Right renal pelvis (tissue), 4 donors: ENCODE results near the gene HSPH1. TPM values are rescaled to one million over a fixed set of nuclear protein-coding genes. Genes with fewer than 3 reads are reported as not detected.
"Not testable (repeated sequence)": the region's sequence is repeated elsewhere in the genome, so short reads cannot be mapped to it uniquely, and the experiment has no call there.

ENCODE experiments used
- DNase-seq, 4 donors: peaks; one replicate each; pipeline ENCODE4 v3.0.0-alpha.2; 2013; ENCODE audit warnings: low read depth in 4 of 4, low spot score in 3 of 4, missing footprints in 1 of 4
- polyA plus RNA-seq, 4 donors: library from polyadenylated mRNA; unstranded; fragments of 120-200 nt; gene quantifications; one replicate each; pipeline ENCODE4 v1.2.1, GENCODE V29; 2013; ENCODE audit not compliant: insufficient read length in 4 of 4

Gene HSPH1
- polyA plus RNA-seq, 4 donors = 117 to 160 (median 129) TPM

DNA sequence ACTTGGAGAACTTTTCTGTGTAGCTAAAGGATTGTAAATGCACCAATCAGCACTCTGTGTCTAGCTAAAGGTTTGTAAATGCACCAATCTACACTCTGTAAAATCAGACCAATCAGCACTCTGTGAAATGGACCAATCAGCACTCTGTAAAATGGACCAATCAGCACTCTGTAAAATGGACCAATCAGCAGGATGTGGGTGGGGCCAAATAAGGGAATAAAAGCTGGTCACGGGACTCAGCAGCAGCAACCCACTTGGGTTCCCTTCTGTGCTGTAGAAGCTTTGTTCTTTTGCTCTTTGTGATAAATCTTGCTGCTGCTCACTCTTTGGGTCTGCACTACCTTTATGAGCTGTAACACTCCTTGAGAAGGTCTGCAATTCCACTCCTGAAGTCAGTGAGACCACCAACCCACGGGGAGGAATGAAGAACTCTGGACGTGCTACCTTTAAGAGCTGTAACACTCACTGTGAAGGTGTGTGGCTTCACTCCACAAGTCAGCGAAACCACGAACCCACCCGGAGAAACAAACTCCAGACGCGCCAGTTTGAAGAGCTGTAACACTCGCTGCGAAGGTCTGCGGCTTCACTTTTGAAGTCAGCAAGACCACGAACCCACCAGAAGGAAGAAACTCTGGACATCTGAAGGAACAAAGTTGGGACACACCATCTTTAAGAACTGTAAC is 16.2 kb upstream of the HSPH1 start:
- DNase-seq = not testable (repeated sequence)

DNA sequence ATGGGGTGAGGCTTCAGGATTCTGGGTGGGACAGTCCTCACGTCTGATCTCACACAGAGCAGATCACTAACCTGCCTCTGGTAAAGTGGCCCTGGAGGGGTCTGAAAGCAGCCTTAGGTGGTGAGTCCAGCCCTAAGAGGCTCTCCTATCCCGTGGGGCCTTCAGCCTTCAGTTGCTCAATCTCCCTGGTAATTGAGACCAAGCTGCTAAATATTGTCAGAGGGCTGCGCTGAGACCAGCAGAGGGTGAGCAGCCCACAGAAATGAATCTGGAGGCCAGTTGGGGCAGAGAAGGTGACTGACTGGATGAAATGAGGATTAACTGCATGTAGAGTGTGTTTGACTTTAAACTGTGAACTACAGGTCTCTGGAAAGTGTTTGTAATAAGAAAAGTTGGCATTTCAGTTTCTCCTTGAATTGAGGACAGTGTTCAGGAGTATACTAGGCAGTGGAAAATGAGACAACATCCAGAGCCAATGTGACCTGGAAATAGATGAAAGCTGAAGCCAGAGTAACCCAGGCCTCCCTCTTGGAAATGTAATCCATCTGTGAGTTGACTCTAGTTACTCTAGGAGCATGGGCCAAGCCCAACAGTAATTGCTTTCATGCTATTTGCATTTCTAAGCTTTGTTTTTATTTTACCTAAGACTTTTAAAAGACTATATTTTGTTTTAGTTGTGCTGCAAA is 14.3 kb upstream of the HSPH1 start:
- DNase-seq = no peak

DNA sequence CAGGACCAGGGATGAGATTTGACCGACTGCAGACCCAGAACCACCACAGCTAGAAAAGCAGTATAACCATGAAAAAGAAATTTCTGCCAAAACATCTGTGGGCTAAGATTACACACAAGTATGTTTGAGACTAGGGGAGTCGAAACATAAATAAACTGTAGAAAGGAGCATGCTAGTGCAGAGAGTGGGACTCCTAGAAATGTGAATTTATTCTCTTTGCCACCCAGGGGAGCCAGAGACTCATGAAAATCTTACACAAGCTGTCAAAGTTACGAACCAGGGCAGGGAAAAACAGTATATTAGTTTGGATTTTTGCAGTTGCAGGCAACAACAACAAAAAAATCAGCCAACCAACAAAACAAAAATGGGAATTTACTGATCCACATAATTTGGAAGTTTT is 12.3 kb upstream of the HSPH1 start:
- no peak for DNase-seq

DNA sequence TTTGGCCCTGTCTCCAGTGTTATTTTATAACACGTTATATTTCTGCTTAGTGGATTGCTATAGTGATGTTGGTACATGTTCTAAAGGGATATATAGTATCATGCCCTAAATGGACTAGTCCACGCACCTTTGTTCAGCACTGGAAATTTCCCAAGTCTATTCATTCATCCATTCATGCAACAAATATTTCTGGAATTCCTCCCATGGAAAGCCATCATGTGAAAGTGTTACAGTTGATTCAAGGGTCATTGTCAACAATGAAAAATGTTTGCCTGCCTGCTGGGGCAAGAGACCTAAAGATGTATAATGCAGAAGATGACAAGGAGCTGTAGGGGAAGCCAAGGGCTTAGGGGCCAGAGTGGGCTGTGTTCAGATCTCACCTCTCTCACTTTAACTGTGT is 10.8 kb upstream of the HSPH1 start:
- no peak for DNase-seq

DNA sequence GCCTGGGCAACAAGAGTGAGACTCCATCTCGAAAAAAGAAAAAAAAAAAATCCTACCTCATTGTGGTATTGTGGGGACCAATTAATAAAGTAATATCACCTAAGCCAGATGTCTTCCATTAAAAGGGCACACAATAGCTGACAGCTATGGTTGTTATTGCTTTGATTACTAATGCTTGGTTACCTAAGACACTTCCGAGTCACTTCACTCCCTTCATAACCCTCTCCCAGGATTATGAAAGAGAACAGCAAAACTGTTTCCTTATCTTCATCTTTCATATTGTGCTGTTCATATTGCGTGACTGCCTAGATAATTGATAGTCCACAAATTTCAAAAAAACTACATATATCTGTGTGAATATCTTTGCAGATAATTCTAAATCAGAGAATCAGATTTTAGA is 10.3 kb upstream of the HSPH1 start:
- DNase-seq = no peak

DNA sequence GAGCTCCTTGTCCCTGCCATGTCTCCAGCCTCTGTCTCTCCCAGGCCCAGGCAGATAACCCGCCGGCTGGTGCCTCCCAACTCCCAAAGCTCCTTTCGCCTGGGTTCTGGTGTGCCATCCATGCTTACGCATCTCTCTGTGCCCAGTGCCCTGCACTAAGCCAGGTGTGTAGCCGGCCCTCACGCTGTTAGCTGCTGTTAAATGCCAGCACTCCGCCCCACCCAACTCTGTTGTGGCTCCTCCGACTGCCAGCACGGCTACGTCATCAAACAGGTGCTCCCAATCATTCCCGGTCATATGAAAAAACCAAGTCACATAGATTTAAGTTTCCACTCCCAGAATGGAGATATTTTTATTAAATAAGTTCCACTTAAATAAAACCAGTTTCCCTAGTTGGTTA is 7.0 kb upstream of the HSPH1 start:
- no peak for DNase-seq

DNA sequence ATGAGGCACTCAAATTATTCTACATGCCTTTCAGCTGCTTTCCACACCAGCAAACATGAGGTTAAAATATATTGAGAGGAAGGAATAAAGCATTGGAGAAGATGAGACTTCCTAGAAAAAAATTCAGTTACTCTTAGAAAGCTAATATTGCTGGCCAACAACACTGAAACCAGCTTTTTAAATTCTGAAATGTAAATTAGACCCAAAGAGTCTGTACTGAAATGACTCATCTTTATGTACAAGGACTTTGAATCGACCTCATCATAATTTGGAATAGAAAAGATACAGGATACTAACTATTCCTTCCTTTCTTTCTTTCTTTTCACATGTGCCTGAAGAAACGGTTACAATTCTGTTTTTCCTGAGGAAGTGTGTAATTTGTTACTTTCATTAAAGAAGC is 6.5 kb upstream of the HSPH1 start:
- no peak for DNase-seq

DNA sequence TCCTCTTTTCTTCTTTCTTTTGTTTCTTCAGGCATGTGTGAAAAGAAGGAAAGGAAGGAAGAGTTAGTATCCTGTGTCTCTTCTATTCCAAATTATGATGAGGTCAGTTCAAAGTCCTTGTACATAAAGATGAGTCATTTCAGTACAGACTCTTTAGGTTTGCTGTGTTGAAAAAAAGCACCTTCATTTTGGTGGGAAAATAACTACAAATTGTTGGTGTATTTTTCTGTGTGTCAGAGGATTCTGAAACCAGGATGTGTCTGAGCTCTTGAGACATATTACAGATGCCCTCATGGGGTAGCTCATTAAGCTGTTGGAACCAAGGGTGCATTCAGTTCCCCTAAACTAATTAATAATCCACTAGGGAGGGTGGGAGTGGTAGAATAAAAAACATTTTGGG is 5.8 kb upstream of the HSPH1 start:
- DNase-seq = no peak

DNA sequence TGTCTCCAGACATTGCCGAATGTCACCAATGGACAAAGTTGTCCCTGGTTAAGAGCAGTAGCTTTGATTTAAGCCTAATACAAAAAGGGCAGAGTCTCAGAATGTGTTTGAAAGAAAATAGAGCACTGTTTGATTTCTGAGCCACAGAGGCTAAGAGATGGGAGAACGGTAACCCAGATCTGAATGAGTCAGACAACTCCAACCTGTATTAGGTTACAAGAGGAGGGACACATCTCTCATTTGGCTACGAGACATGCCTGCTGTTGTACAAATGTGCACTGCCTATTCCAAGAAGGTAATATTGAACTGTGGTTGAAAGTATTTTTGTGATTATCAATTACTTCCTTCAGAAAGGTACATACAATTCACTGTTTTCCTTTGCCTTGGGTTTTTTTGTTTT is 4.9 kb upstream of the HSPH1 start:
- DNase-seq = no peak

DNA sequence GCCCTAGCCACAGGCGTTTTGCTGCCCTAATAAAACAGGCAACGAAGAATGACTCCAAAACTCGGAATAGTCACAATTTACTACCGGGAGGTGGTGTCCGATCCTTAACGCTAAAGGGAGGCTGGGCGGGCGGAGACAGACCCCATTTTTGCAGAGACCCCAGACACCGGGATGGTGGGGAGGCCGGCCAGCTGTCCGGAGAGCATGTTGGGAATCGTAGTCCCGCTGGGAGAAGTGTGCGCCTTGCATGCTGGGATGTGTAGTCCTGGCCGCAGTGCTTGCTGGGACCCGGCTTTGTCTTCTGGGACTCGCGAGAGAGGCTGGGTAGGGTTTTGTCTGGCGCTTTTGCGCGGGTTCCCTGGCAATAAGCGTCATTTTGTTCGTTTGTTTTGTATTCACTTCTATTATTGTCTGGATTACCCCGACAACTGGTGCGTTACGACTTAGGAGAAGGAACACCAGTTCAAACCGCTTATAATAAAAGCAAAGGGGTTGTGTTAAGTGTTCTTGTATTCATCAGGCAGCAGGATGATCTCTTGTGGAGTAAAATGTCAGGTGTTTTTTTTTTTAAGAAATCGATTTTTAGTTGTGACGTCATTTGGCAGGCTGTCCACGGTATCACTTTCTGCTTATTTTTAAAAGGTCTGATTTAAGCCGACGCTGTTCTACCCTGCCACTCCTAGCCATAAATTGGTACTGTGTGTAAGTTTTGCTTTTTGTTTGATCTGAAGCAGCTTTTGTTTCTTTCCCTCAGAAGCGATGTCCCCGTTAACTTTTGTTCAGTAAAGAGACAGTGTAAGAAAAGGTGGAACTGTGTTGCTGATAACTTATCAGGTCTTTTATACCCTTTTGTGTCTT is 676 bp upstream of the HSPH1 start:
- peak; percentile 88 to 97 (median 94) for DNase-seq

DNA sequence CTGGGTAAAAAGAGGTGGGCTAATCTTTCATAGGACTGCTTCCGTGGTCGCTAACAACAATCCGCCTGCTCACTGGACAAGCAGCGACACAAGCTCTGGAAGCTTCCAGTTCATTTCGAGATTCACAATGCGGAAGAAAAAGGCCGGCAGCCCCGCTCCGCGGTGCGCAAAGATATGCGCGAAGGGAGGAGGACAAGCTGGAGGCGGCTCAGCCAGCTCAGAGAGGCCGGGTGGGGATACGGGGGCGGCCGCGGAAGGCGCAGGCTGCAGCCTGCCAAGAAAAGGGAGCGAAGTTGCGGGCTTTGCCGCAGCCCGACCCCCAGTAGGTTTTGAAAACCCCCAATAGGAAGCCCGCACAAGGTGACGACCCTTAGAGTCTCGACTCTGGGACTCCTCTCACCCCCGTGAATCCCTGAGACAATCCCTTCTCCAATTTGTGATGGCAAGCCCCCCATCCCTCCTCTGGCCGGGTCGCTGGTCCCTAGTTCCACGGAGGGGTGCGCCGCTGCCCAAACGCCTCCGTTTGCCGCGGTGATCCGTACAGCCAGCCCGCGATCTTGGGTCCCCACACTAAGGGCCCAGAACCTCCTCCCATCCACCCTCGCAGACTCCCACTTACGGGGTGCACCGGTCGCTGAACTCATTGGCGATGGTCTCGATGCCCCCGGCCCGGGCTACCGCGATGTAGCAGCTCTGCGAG is 697 bp downstream of the HSPH1 start:
- DNase-seq = peak; percentile 44 to 61 (median 51)

DNA sequence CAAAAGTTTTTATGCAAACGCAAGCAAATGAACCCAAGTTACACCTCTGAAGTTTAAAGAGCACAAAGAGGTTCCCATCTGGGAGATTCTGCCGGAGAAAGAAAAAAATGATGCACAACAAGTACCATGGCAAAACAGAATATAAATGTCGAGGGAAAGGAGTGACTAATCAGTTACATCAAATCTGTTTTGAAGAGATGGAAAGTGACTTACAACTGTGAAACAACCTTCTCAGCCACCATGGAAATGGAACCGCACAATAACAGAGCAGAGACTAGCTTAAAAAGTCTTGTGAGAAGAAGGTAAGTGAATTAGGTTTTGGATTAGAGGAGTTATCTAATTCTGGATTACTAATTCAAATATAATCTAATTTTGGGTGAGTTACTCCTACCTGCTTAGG is 2.4 kb downstream of the HSPH1 start:
- DNase-seq = no peak

DNA sequence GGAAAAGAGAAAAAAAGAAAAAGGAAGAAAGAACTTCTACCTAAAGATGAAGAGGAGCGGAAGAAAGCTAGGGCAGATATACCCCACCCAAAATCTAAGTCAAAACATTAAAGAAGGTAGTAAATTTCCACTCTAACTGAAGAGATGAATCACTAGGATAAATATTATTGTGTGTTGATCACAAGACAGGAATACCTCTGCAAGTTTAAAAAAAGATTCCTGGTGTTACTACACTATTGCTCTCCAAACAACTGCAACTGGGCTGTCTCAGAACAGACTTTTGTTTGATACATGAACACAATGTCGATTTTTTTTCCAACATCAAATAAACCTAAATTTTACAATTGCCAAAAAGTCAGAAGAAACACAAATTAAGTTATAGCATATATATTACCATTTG is 6.8 kb downstream of the HSPH1 start:
- no peak for DNase-seq

DNA sequence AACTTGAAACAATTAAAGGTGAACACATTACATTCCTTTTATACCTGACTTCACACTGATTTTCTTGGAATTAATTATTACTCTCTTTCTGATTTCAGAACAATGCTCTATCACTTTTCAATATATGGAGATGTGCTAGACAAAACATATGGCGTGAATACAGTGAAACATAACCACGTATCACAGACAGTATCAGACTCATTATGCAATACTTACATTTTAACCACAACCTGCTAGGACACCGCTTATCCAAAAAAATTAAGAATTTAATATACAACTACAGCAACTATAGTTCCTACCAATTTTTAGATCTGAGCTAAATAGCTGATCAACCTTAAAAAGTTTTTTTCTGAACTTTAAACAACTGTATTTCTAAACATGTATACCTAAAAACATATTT is 9.9 kb downstream of the HSPH1 start:
- no peak for DNase-seq

DNA sequence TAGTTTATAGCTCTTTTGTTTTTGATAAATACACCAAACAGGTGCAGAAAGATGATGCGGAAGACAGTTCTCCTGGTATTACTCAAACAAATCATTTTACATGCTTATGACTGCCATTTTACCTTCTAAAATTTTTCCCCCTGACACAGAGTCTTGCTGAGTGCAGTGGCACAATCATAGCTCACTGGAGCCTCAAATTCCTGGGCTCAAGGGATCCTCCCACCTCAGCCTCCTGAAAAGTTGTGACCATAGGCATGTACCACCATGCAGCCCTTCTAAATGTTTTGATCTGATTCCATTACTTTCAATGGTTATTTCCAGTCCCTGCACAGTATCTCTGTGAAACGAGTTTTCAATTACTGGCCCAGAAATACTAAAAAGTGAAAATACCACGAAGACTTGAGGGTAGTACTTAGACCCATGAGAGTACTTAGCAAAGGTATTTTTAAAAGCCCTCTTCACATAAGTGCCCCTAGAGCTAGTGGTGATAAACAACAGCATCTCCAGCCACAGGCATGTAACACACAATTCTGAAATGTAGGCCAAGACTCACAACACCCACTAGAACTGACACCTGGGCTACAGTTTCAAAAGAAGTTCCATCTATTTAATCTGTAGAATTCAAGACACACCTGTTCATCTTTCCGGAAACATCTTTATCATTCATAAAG is 11.3 kb downstream of the HSPH1 start:
- no peak for DNase-seq

DNA sequence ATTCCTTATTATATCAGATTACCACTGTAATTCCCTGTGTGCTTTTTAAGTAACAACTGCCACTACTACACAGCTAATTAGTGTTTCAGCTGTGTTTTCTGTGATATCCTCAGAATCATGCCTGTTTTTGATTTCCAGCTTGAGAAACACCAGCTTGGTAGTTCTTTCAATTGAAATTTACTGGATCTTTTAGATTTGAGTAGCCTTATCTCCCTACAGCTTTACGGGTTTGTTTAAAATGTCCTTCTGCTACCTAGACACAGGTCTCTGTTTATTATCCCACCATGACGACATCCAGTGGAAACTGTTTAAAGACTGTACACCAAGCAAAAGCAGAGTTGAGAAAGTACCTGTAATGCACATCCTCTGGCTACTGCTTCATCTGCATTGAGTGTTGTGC is 12.1 kb downstream of the HSPH1 start:
- DNase-seq = no peak

DNA sequence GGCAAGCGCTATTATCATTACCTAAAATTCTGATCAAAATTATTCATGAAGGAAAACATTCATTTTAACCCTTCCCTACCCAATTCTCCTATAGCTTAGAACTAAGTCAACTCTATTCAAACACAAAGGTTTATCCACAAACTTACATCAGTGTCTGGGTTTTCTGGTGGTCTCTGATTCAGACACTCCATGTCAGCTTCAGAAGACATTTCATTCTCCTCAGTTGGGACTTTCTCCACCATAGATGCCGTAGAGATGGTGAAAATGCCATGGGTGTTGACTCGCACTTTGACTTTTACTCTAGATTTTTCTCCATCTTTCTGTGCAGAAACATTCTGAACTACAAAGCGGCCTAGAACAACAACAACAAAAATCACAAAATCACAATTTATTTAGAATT is 16.3 kb downstream of the HSPH1 start:
- DNase-seq = no peak

DNA sequence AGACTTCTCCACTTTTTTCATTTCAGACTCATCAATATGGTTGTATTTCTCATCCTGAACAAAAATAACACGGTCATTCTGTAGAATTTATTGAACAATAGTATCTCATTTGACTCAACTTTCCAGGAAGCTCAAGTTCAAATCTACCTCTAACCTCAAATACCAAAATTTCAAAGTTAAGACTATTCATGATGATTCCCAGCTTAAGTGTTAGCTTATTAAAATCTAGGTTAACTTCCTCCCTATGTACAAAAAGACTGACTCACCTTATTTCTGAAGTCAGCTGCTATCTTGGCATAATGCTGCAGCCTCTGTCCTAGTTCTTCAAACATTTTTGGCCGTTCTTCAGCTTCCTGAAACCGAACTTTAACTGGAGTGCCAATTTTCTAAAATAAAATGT is 23.2 kb downstream of the HSPH1 start:
- DNase-seq = no peak

DNA sequence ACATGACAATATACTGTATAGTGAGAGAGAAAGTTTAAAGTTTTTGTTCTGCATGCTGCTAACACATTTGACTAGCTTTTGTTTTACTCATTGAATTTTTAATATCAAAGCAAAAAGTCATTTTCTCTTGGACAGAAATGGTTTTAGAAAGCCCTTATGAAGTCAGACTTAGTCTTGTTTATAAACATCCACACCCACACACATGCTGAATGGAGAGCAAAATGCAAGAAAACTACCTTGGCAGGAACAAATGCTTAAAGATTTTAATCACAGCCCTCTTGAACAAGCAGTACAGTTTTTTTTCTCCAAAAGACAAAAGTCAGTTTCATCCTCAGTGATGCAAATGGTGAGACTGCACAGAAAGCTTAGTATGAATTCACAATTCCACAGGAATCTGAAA is 25.0 kb downstream of the HSPH1 start:
- DNase-seq = no peak

DNA sequence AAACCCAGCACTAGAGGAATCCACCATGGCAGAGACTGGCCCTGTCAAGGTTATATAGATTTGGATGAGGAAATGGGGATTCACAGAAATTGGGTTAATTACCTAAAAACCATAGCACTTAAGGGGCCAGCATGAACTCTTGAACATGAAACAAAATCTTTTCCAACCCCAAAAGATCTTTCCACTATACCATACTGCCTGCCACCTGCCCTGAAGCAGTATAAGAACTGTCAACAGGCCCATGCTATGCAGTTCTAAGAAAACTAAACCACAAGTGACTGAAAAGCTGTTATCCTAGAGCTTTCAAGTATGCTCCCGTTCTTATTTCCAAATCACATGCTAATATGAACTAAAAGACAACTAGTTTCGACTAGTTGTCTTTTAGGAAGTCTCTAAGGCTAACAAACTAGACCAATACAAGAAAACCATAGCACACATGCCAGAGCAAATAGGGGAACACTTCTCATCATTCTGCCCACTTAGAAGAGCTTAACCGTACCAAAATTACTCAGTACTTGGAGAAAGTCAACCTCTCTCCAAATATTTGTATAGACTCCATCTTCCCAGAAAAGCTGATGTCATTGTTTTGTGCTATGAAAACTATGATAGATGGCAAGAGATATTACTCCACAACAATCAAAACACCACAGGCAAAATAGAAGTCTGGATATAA is 27.5 kb downstream of the HSPH1 start:
- DNase-seq = no peak
